ENCODE measurements around the gene CD44. TPM values are rescaled to one million over a fixed set of nuclear protein-coding genes. Genes with fewer than 3 reads are reported as not detected.

The CD44 gene
- total RNA-seq, 1 donor from 2014 or later = 1,546 TPM

DNA sequence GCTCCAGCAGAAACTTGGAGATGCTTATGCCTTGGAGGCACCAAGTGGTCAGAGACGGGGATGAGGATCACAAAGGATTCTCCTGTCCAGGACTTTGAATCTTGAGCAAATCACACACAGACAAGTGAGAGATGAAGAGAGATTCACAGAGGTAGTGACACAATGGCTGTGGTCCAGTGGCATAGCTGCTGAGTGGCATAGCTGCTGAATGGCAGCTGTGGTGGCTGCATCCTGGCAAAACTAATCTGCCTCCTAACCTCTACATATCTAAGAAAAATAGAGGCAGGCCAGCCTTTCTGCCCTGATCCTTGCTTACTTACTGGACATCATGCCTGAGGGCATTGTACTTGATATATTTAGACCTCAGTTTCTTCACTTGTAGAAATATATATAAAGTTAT, 102.6 kb downstream of the CD44 start:
- TF ChIP-seq CTCF (IDR thresholded peaks at IDR 0.05) = no peak
- ChIA-PET CTCF (interaction anchor here (0.9 to 5.4 kb wide), 2 partner anchors 244 to 315 kb away, joined by 3 to 41 read pairs; no protein-coding TSS in a partner anchor), POLR2A (interaction anchor here (0.6 kb wide), 1 partner anchor 32 kb away, joined by 3 read pairs; no protein-coding TSS in a partner anchor)
- Mint-ChIP-seq H3K27ac (no peak overlapping the region), H3K4me1 (peaks cover 13% of the 10 kb centered on the region), H3K27me3 (no peaks in the 10 kb centered on the region), H3K4me3 (no peak overlapping the region), H3K9me3 (no peaks in the 10 kb centered on the region), H3K36me3 (ENCODE audit: low read depth) (no peaks in the 10 kb centered on the region)
- ATAC-seq (ENCODE audit: low read depth) (no peak), DNase-seq (no peak)
- intact Hi-C loops (cut with micrococcal nuclease) = no loop called here

- Mint-ChIP-seq H3K27ac (no peak overlapping the region), H3K4me3 (no peak overlapping the region), H3K36me3 (ENCODE audit: low read depth) (no peaks in the 10 kb centered on the region), H3K9me3 (no peaks in the 10 kb centered on the region), H3K4me1 (peaks cover 8% of the 10 kb centered on the region), H3K27me3 (no peaks in the 10 kb centered on the region)
- CTCF ChIA-PET = interaction anchor here (0.9 to 5.4 kb wide), 2 partner anchors 245 to 316 kb away, joined by 3 to 41 read pairs; no protein-coding TSS in a partner anchor
- TF ChIP-seq CTCF (IDR thresholded peaks at IDR 0.05) = no peak
- POLR2A ChIA-PET = no interaction called here
- DNase-seq = no peak
- no peak for ATAC-seq (ENCODE audit: low read depth)
- intact Hi-C loops (cut with micrococcal nuclease) = no loop called here
Measured at GRCh38 chr11:35242412-35243242, 103.7 kb downstream of the CD44 start.

- Mint-ChIP-seq H3K27ac (no peak overlapping the region), H3K4me1 (no peaks in the 10 kb centered on the region), H3K4me3 (no peak overlapping the region), H3K27me3 (no peaks in the 10 kb centered on the region), H3K36me3 (ENCODE audit: low read depth) (no peaks in the 10 kb centered on the region), H3K9me3 (no peaks in the 10 kb centered on the region)
- intact Hi-C loops (cut with micrococcal nuclease) = no loop called here
- ATAC-seq (ENCODE audit: low read depth) = no peak
- DNase-seq = no peak
- no peak for TF ChIP-seq CTCF (IDR thresholded peaks at IDR 0.05)
- ChIA-PET POLR2A (no interaction called here), CTCF (no interaction called here)
Measured at GRCh38 chr11:35243774-35244173, 104.8 kb downstream of the CD44 start.

- ATAC-seq (ENCODE audit: low read depth) = no peak
- Mint-ChIP-seq H3K4me3 (no peak overlapping the region), H3K4me1 (no peaks in the 10 kb centered on the region), H3K9me3 (no peaks in the 10 kb centered on the region), H3K27ac (no peak overlapping the region), H3K36me3 (ENCODE audit: low read depth) (no peaks in the 10 kb centered on the region), H3K27me3 (no peaks in the 10 kb centered on the region)
- no peak for DNase-seq
- POLR2A ChIA-PET = no interaction called here
- intact Hi-C loops (cut with micrococcal nuclease) = no loop called here
- CTCF ChIA-PET = interaction anchor here (1.4 kb wide), 1 partner anchor 7 kb away, joined by 6 read pairs; no protein-coding TSS in a partner anchor
- no peak for TF ChIP-seq CTCF (IDR thresholded peaks at IDR 0.05)
Measured at GRCh38 chr11:35245056-35245455, 106.1 kb downstream of the CD44 start.

- Mint-ChIP-seq H3K4me1 (no peaks in the 10 kb centered on the region), H3K9me3 (no peaks in the 10 kb centered on the region), H3K27ac (no peak overlapping the region), H3K36me3 (ENCODE audit: low read depth) (no peaks in the 10 kb centered on the region), H3K27me3 (no peaks in the 10 kb centered on the region), H3K4me3 (no peak overlapping the region)
- no peak for ATAC-seq (ENCODE audit: low read depth)
- POLR2A ChIA-PET = no interaction called here
- intact Hi-C loops (cut with micrococcal nuclease) = no loop called here
- no peak for TF ChIP-seq CTCF (IDR thresholded peaks at IDR 0.05)
- CTCF ChIA-PET = interaction anchor here (1.1 to 1.4 kb wide), 3 partner anchors 8 to 319 kb away, joined by 4 to 6 read pairs (median 5); no protein-coding TSS in a partner anchor
- no peak for DNase-seq
Measured at GRCh38 chr11:35245786-35246185, 106.8 kb downstream of the CD44 start.
